ENCODE data around the gene KAT2A. TPM values are rescaled to one million over a fixed set of nuclear protein-coding genes. Genes with fewer than 3 reads are reported as not detected.

The KAT2A gene
- polyA plus RNA-seq, 1 experiment, result 25.2 TPM

DNA sequence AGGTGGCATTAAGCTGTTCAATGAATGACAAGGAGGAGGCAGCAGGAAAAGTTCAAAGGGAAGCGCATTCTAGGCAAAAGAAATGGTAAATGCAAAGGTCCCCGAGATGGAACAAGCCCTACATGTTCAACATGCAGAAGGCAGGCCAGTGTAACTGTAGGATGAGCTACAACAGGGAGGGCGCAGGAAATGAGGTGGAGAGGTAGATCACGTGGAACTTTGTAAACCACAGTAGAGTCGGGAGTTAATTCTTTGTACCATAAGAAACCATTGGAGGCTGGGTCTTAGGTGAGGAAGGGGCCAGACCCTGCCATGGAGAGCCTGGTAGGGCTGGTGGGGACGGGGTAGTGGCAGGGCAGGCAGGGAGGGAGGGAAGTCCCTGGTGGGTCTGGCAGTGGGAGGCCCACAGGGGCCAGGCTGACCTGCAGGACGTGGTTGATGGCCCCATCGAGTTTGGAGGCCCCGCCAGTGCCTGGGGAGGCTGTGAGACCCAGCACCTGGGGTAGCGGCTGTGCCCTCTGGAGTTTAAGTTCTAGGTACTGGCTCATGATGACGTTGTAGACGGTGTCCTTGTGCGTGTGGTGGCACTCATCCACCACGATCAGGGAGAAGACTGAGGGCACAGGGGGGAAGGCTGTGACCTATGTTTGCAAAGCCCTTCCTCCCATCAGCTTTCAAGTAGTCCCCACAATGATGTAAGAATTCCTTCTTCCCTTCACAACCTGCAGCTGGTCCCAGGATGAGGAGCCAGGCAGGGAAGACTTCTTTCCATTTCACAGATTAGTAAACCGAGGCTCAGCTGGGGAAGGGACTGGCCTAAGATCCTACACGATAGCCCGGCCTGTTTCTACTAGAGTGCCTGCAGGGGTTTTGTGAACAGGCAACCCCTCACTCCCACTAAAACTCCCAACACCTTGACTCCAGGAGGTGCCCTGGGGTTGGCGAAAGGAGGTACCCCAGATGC lies 10.6 kb downstream of the KAT2A start:
- DNase-seq (ENCODE audit: low read depth), result no peak
- Histone ChIP-seq H3K4me3 (ENCODE audit: low read depth, low read length) (no peak overlapping the region), H3K27me3 (ENCODE audit: control insufficient read depth, insufficient read depth, low read length) (no peaks in the 10 kb centered on the region), H3K36me3 (ENCODE audit: control insufficient read depth, insufficient read depth, low read length) (peaks cover 10% of the 10 kb centered on the region)
- POLR2A ChIA-PET, result no interaction called here
- CTCF ChIA-PET, result interaction anchor here (0.5 to 11.1 kb wide), 6 partner anchors 10 to 407 kb away, joined by 3 to 163 read pairs (median 4); partner anchors contain the start of genes CNP and ZNF385C
- TF ChIP-seq, protein P1, sequence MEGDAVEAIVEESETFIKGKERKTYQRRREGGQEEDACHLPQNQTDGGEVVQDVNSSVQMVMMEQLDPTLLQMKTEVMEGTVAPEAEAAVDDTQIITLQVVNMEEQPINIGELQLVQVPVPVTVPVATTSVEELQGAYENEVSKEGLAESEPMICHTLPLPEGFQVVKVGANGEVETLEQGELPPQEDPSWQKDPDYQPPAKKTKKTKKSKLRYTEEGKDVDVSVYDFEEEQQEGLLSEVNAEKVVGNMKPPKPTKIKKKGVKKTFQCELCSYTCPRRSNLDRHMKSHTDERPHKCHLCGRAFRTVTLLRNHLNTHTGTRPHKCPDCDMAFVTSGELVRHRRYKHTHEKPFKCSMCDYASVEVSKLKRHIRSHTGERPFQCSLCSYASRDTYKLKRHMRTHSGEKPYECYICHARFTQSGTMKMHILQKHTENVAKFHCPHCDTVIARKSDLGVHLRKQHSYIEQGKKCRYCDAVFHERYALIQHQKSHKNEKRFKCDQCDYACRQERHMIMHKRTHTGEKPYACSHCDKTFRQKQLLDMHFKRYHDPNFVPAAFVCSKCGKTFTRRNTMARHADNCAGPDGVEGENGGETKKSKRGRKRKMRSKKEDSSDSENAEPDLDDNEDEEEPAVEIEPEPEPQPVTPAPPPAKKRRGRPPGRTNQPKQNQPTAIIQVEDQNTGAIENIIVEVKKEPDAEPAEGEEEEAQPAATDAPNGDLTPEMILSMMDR (IDR thresholded peaks at IDR 0.05; ENCODE audit: insufficient read depth, low read depth, low read length), result no peak

DNA sequence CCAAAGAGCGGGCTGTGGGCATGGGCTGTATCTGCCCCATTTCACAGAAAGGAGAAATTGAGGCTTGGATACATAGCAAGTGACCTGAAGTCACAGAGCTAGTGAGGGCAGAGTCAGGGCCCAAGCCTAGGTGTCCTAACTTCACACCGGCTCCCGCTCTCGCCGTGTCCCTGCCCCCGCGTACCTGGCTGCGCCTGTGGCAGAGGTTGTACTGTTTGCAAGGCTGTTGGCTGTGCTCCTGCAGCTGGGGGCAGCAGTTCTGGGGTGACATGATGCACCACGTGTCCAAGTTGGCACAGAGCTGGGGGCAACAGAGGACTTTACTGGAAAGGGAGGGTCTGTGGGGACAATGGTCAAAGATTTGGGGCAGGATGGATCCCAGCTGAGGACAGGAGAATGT lies 12.1 kb downstream of the KAT2A start:
- Histone ChIP-seq H3K36me3 (ENCODE audit: control insufficient read depth, insufficient read depth, low read length) (peaks cover 6% of the 10 kb centered on the region), H3K4me3 (ENCODE audit: low read depth, low read length) (no peak overlapping the region), H3K27me3 (ENCODE audit: control insufficient read depth, insufficient read depth, low read length) (no peaks in the 10 kb centered on the region)
- ChIA-PET POLR2A (interaction anchor here (0.6 kb wide), 1 partner anchor 151 kb away, joined by 3 read pairs; no protein-coding TSS in a partner anchor), CTCF (interaction anchor here (0.6 to 1.6 kb wide), 3 partner anchors 12 to 89 kb away, joined by 3 to 5 read pairs (median 4); partner anchors contain the start of genes KAT2A and NKIRAS2)
- TF ChIP-seq, protein P1 (IDR thresholded peaks at IDR 0.05; ENCODE audit: insufficient read depth, low read depth, low read length), result no peak
- DNase-seq (ENCODE audit: low read depth), result no peak

DNA sequence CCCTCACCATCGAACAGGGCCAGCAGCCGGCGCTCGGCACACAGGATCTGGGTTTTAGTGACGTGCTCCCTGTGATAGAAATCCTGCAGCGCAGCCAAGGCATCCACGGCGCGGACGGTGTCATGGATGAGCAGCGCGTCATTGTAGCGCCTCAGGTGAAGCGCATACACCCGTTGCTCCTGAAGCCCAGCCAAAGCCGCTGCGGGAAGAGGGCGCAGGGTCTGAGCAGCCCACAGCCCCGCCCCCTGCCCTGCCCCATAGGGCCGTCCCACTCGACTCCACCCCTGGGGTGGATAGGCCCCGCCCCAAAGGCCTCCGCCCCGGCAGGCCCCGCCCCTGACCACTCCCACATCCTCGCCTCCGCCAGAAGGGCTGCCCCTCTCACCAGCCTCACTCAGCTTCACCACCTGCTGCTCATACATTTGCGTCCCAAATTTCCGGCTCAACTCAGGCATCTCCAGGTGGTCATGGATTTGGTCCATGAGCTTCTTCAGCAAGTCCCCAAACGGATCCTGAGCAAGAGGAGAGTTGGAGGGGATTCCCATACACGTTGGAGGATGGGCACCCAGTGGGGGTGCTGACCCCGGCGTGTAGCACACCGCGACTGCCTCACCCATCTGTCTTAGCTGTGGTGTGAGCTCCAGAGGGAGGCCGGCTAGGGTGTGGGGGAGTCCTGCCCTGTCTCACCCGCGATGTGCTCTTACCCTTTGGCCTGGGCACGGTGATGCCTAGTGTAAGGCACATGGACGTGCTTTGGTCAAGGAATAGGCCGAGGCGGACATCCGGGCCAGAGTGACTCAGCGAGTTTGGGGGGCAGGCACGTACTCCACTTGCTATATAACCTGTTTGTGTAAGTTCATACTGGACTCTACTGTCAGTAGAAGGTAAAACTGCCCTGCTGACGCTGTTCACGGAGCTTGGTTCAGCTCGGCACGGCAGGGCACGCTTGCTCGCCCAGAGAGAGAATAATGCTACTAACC lies 13.3 kb downstream of the KAT2A start:
- H3K27me3 ChIP-seq (ENCODE audit: control insufficient read depth, insufficient read depth, low read length), result no peaks in the 10 kb centered on the region
- TF ChIP-seq, protein P1 (IDR thresholded peaks at IDR 0.05; ENCODE audit: insufficient read depth, low read depth, low read length), result no peak
- CTCF ChIA-PET, result interaction anchor here (0.8 to 1.6 kb wide), 5 partner anchors 10 to 145 kb away, joined by 3 to 5 read pairs (median 4); partner anchors contain the start of gene NKIRAS2
- no peak overlapping the region for H3K4me3 ChIP-seq (ENCODE audit: low read depth, low read length)
- POLR2A ChIA-PET, result no interaction called here
- H3K36me3 ChIP-seq (ENCODE audit: control insufficient read depth, insufficient read depth, low read length), result peaks cover 3% of the 10 kb centered on the region
- DNase-seq (ENCODE audit: low read depth), result no peak

DNA sequence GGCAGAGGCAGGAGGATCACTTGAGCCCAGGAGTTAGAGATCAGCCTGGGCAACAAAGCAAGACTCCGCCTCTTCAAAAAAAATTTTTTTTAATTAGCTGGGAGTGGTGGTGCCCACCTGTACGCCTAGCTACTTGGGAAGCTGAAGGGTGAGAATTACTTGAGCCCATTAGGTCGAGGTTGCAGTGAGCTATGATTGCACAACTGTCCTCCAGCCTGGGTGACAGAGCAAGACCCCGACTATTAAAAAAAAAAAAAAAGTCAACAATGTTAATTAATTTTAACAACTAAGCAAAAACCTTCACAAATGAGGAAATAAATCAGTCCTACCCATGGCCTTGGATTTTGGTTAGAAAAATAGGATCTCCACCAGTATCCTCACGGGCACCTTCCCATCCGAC lies 14.0 kb downstream of the KAT2A start:
- ChIA-PET POLR2A (no interaction called here), CTCF (interaction anchor here (0.9 to 1.2 kb wide), 3 partner anchors 10 to 144 kb away, joined by 3 to 4 read pairs (median 4); no protein-coding TSS in a partner anchor)
- no peaks in the 10 kb centered on the region for H3K27me3 ChIP-seq (ENCODE audit: control insufficient read depth, insufficient read depth, low read length)
- TF ChIP-seq, protein P1 (IDR thresholded peaks at IDR 0.05; ENCODE audit: insufficient read depth, low read depth, low read length), result no peak
- DNase-seq (ENCODE audit: low read depth), result no peak
- H3K36me3 ChIP-seq (ENCODE audit: control insufficient read depth, insufficient read depth, low read length), result peaks cover 3% of the 10 kb centered on the region
- H3K4me3 ChIP-seq (ENCODE audit: low read depth, low read length), result no peak overlapping the region
